Natural killer cell (primary cell): Measurements from ENCODE around the gene PRR5L. TPM values are rescaled to one million over a fixed set of nuclear protein-coding genes. Genes with fewer than 3 reads are reported as not detected.
A peak's percentile ranks its signal among the peaks of the same experiment; 100 is the strongest.

Experiments
- ATAC-seq, 3 donors: fragments of 150-1000 bp in 2 of 3; fragments of 200-7000 bp in 1 of 3; cut with Tn5 transposase; 1 replicate in 1 of 3; 2 replicates in 2 of 3; pipeline ENCODE4 v1.10.0; 2021; ENCODE audit warnings: mild to moderate bottlenecking in 2 of 3, moderate library complexity in 2 of 3
- DNase-seq, 2 donors: peaks; one replicate each; pipeline versions ENCODE4 v3.0.0 to v3.0.0-alpha.2; 2013 to 2021; ENCODE audit warnings: mixed read lengths in 1 of 2
- H3K27ac ChIP-seq: one replicate; pipeline ENCODE4 v1.5.1; 2013; ENCODE audit warnings: mild to moderate bottlenecking, low read length
- H3K27me3 ChIP-seq: one replicate; pipeline ENCODE4 v1.6.1; 2013; ENCODE audit warnings: low read length; ENCODE audit not compliant: control insufficient read depth, insufficient read depth
- H3K36me3 ChIP-seq: one replicate; pipeline ENCODE4 v1.6.1; 2013; ENCODE audit warnings: low read length; ENCODE audit not compliant: control insufficient read depth, insufficient read depth
- H3K4me1 ChIP-seq: one replicate; pipeline ENCODE4 v1.6.1; 2013; ENCODE audit warnings: low read length; ENCODE audit not compliant: control insufficient read depth, insufficient read depth
- H3K4me3 ChIP-seq: one replicate; pipeline ENCODE4 v1.5.1; 2013; ENCODE audit warnings: low read length
- H3K9me3 ChIP-seq: one replicate; pipeline ENCODE4 v1.6.1; 2013; ENCODE audit warnings: low read length; ENCODE audit not compliant: control insufficient read depth, insufficient read depth
- H3K27ac Mint-ChIP-seq, 2 donors: one replicate each; pipeline ENCODE4 v1.8.0; 2022; ENCODE audit warnings: mild to moderate bottlenecking in 2 of 2, mixed read lengths in 2 of 2, moderate library complexity in 1 of 2
- H3K27me3 Mint-ChIP-seq, 2 donors: one replicate each; pipeline ENCODE4 v1.8.0; 2022; ENCODE audit warnings: low read depth in 2 of 2, mixed read lengths in 2 of 2
- H3K36me3 Mint-ChIP-seq: one replicate; pipeline ENCODE4 v1.8.0; 2022; ENCODE audit warnings: mixed read lengths
- H3K4me1 Mint-ChIP-seq, 2 donors: one replicate each; pipeline ENCODE4 v1.8.0; 2022; ENCODE audit warnings: mixed read lengths in 2 of 2
- H3K4me3 Mint-ChIP-seq: one replicate; pipeline ENCODE4 v1.8.0; 2022; ENCODE audit warnings: mild to moderate bottlenecking, moderate library complexity, mixed read lengths
- H3K9me3 Mint-ChIP-seq, 2 donors: one replicate each; pipeline ENCODE4 v1.8.0; 2022; ENCODE audit warnings: mixed read lengths in 2 of 2
- WGBS: methylation state at CpG from one replicate; pipeline ENCODE4 v1.1.7; 2013; ENCODE audit warnings: missing lambda C conversion rate; ENCODE audit not compliant: insufficient coverage; 5-methylcytosine and 5-hydroxymethylcytosine counted together
- intact Hi-C: fragments of 100-400 bp; cut with micrococcal nuclease; formaldehyde crosslinking; loops from one replicate; pipeline ENCODE4 v1.14.2; 2022
- total RNA-seq, 4 donors: library from RNA; stranded (reverse); fragments of 120-200 nt in 1 of 4; gene quantifications; one replicate each; pipeline versions ENCODE4 v1.2.3 to v1.2.4, GENCODE V29; 2013 to 2022
- TF ChIP-seq, protein P1 (sequence below): fragments of 200-600 bp; IDR thresholded peaks from one replicate; pipeline ENCODE4 v1.8.0; 2022; ENCODE audit warnings: antibody characterized with exemption

PRR5L gene
- total RNA-seq, 3 donors from 2014 or later (not counting 1 experiment from before 2014, with no cell fraction given): 128 to 367 (median 303) TPM

DNA sequence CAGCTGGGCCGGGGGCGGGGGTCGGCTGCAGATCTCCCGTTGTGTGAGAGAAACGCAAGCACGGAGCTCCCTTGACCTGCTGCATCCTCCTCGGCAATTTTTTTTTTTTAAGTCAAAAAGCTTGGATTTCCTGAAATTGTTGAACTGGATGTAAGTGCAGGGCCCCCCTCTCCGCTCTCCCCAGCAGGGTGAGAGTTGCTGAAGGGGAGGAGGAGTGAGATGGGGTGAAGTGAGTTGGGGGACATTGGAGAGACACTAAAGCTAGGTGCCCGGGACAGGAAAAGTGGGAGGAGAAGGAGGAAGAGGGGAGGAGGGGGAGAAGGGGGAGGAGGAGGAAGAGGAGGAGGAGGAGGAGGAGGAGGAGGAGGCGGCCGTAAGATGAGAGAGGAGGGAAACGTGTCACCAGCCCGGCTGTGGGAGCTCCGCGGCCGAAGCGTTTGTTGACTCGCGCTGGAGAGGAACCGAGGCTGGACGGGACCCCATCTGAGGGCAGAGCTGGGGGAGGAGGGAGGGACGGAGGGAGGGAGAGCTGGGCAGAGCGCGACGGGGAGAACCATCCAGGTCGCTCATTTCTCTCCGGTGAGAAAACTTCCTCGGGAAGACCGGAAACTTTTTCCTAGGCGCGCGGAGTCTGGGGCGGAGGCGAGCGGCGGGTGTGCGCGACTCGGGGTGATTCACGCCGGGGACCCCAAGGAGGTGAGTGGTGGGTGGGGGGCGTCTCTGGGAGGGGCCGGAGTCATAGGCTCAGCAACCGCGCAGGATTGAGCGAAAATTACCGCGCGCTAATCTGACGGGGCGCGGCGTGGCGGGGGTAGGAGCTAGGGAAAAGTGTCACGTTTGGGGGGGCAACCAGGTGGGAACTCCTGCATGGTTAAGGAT is 80.2 kb downstream of the PRR5L start:
- H3K4me1 Mint-ChIP-seq: peaks cover 53 to 59% of the 10 kb centered on the region in 2 donors
- peaks cover 21% of the 10 kb centered on the region for H3K36me3 Mint-ChIP-seq
- Histone ChIP-seq H3K36me3 (peaks cover 10% of the 10 kb centered on the region), H3K9me3 (no peaks in the 10 kb centered on the region), H3K27ac (peak overlapping the region; percentile 85), H3K4me3 (peak overlapping the region; percentile 72), H3K4me1 (peaks cover 36% of the 10 kb centered on the region), H3K27me3 (no peaks in the 10 kb centered on the region)
- peak in 1 of 2 donors; percentile 43 for DNase-seq
- under 1% methylated on average over 55 of the region's 55 CpGs for whole genome bisulfite sequencing
- no peaks in the 10 kb centered on the region for H3K9me3 Mint-ChIP-seq
- no peaks in the 10 kb centered on the region for H3K27me3 Mint-ChIP-seq
- peak overlapping the region; percentile 90 to 93 for H3K27ac Mint-ChIP-seq
- intact Hi-C loops: loop anchor here (2.0 to 10.0 kb wide), 3 partner anchors 45 to 117 kb away; no protein-coding TSS in a partner anchor
- ATAC-seq: peak in 2 of 3 donors; percentile 12 to 13
- peak overlapping the region; percentile 91 for H3K4me3 Mint-ChIP-seq
- TF ChIP-seq, protein P1, sequence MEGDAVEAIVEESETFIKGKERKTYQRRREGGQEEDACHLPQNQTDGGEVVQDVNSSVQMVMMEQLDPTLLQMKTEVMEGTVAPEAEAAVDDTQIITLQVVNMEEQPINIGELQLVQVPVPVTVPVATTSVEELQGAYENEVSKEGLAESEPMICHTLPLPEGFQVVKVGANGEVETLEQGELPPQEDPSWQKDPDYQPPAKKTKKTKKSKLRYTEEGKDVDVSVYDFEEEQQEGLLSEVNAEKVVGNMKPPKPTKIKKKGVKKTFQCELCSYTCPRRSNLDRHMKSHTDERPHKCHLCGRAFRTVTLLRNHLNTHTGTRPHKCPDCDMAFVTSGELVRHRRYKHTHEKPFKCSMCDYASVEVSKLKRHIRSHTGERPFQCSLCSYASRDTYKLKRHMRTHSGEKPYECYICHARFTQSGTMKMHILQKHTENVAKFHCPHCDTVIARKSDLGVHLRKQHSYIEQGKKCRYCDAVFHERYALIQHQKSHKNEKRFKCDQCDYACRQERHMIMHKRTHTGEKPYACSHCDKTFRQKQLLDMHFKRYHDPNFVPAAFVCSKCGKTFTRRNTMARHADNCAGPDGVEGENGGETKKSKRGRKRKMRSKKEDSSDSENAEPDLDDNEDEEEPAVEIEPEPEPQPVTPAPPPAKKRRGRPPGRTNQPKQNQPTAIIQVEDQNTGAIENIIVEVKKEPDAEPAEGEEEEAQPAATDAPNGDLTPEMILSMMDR: no peak

DNA sequence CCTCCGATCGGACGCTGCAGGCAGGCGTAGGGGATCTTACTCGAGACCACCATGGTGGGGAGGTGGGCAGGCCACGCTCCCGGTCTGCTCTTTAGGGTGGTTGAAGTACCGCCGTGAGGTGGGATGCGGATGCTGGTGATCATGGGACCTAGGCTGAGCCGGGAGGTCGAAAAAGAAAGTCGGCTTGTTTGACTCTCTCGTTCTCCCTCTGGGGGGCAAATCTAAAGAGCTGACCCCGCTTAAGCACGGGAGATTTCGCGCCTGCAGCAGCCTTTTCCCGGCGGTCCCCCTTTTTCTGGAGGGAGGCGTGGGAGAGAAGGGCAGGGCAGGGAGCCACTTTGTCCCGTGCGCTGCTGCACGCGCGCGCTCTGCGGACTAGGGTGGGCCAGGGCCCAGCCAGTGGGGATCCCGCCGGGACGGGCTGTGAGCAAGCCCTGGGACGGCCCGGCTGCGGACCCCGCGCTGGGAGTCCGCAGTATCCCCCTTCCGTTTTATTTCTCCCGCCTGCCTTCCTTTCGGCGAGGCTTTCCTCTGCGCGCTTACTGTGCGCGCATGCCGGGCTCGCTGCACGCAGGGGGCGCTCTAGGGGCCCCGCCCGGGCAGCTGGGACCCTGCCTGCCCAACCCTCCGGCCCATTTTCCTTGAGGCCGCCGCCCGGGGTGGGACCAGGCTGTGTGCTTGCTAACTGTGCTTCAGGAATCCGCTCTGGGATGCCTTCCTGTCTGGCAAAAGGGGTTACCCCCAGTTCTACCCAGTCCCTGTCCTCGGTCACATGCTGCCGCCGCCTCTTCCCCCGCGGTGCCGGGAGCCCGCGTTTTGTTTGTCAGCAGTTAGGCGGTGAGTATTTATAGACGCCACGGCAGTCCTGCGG is 81.0 kb downstream of the PRR5L start:
- Mint-ChIP-seq H3K9me3 (no peaks in the 10 kb centered on the region), H3K27me3 (no peaks in the 10 kb centered on the region), H3K27ac (peak overlapping the region; percentile 90 to 93), H3K4me1 (peaks cover 60 to 63% of the 10 kb centered on the region in 2 donors), H3K4me3 (peak overlapping the region; percentile 91), H3K36me3 (peaks cover 21% of the 10 kb centered on the region)
- WGBS: under 1% methylated on average over 68 of the region's 68 CpGs
- peak; percentile 69 to 76 for DNase-seq
- TF ChIP-seq, protein P1: peak; percentile 84
- peak overlapping the region; percentile 72 for H3K4me3 ChIP-seq
- peak overlapping the region; percentile 85 for H3K27ac ChIP-seq
- H3K4me1 ChIP-seq: peaks cover 44% of the 10 kb centered on the region
- H3K9me3 ChIP-seq: no peaks in the 10 kb centered on the region
- intact Hi-C loops: loop anchor here (2.0 to 10.0 kb wide), 3 partner anchors 44 to 116 kb away; no protein-coding TSS in a partner anchor
- H3K36me3 ChIP-seq: peaks cover 15% of the 10 kb centered on the region
- peak; percentile 63 to 82 (median 72) for ATAC-seq
- H3K27me3 ChIP-seq: no peaks in the 10 kb centered on the region

DNA sequence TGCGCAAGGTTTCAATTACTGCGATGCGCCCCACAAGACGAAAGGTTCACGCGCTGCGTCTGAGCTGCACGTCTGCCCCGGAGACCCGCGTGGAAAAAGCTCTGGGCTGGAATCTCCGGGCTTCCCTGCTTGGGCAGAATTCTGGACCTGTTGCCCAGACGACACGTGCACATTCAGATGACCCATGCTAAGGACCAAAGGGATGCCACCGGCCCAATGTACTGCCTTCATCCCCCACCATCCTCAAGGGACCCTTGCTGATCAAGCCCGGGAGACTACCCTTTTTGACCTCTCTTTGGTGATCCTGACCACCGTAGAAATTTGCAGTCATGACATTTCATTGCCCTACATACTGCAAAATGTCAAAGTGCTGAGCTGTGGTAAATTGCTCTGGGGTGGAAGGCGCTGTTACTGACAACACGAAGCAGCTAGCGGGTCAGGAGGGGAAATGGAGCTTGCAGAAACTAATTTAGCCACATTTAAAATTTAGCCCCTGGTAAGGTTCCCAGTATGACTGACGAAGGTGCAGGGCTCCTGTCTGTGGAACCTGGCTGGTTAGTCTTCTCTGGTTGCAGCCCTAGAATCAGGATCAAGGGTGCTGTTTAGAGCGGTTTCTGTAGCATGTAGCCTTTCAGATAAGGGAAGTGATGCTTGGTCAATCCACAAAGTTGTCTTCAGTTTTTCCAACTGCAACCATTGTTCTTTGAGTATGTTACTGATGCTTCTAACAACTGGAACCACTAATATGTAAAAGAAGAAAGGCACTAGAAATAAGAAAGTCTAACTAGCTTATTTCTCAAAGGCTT is 81.9 kb downstream of the PRR5L start:
- Histone ChIP-seq H3K27ac (peak overlapping the region; percentile 85), H3K4me1 (peaks cover 50% of the 10 kb centered on the region), H3K27me3 (no peaks in the 10 kb centered on the region), H3K4me3 (peak overlapping the region; percentile 72), H3K36me3 (peaks cover 24% of the 10 kb centered on the region), H3K9me3 (no peaks in the 10 kb centered on the region)
- peak overlapping the region; percentile 91 for H3K4me3 Mint-ChIP-seq
- intact Hi-C loops: loop anchor here (1.0 to 10.0 kb wide), 4 partner anchors 33 to 115 kb away; no protein-coding TSS in a partner anchor
- H3K27ac Mint-ChIP-seq: peak overlapping the region; percentile 90 to 93
- H3K36me3 Mint-ChIP-seq: peaks cover 26% of the 10 kb centered on the region
- TF ChIP-seq, protein P1: no peak
- DNase-seq: peak in 1 of 2 donors; percentile 38
- no peaks in the 10 kb centered on the region for H3K9me3 Mint-ChIP-seq
- 1% methylated on average over 22 of the region's 22 CpGs for WGBS
- peak in 2 of 3 donors; percentile 13 to 18 for ATAC-seq
- H3K27me3 Mint-ChIP-seq: no peaks in the 10 kb centered on the region
- peaks cover 68 to 72% of the 10 kb centered on the region in 2 donors for H3K4me1 Mint-ChIP-seq
